ENCODE data around the gene RHOH. TPM values are rescaled to one million over a fixed set of nuclear protein-coding genes. Genes with fewer than 3 reads are reported as not detected.

RHOH gene
- total and polyA plus RNA-seq, 9 of the 15 experiments (the other 6 are each of a cell fraction or from before 2014, with no cell fraction given) = 14.3 to 37.7 (median 23.2) TPM

DNA sequence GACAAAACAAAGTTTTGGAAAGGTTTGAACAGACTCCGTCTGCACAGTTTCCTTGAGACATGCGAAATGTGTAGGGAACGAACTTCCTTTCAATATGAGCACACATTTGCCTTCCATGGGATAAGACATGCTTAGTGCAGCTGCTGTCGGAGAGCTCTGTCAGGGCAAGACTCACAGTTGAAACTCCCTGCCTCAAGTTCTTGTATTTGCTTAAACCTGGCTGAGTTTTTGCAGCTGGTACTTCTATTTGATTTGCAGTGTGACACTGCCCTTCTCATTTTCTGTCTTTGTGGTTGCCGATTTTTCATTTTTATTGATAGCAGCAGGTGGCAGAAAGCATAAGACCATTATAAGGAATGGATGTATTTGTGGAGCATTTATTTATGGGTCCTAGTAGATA lies 18.2 kb upstream of the RHOH start (continued):
- TF ChIP-seq, protein P1, sequence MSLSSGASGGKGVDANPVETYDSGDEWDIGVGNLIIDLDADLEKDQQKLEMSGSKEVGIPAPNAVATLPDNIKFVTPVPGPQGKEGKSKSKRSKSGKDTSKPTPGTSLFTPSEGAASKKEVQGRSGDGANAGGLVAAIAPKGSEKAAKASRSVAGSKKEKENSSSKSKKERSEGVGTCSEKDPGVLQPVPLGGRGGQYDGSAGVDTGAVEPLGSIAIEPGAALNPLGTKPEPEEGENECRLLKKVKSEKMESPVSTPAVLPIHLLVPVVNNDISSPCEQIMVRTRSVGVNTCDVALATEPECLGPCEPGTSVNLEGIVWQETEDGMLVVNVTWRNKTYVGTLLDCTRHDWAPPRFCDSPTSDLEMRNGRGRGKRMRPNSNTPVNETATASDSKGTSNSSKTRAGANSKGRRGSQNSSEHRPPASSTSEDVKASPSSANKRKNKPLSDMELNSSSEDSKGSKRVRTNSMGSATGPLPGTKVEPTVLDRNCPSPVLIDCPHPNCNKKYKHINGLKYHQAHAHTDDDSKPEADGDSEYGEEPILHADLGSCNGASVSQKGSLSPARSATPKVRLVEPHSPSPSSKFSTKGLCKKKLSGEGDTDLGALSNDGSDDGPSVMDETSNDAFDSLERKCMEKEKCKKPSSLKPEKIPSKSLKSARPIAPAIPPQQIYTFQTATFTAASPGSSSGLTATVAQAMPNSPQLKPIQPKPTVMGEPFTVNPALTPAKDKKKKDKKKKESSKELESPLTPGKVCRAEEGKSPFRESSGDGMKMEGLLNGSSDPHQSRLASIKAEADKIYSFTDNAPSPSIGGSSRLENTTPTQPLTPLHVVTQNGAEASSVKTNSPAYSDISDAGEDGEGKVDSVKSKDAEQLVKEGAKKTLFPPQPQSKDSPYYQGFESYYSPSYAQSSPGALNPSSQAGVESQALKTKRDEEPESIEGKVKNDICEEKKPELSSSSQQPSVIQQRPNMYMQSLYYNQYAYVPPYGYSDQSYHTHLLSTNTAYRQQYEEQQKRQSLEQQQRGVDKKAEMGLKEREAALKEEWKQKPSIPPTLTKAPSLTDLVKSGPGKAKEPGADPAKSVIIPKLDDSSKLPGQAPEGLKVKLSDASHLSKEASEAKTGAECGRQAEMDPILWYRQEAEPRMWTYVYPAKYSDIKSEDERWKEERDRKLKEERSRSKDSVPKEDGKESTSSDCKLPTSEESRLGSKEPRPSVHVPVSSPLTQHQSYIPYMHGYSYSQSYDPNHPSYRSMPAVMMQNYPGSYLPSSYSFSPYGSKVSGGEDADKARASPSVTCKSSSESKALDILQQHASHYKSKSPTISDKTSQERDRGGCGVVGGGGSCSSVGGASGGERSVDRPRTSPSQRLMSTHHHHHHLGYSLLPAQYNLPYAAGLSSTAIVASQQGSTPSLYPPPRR (CRISPR knock-in tag; IDR thresholded peaks at IDR 0.05; ENCODE audit: borderline replicate concordance) = no peak

DNA sequence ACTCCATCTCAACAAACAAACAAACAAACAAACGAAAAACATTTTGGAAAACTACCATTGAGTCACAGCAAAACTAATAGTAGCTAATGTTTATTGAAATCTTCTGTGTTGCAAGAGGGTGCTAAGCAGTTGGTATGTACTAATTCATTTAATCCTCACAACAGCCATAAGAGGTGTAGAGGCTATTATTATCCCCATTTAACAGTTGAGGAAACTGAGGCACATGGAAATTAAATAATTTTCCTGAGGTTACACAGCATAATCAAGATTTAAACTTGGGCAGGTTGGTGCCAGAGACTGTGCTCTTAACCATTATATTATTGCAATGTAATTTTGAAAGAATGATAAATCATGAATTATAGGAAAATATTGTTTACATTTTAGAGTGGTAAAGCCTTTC lies 17.5 kb upstream of the RHOH start:
- ATAC-seq (no peak), FAIRE-seq (no peak), DNase-seq (ENCODE audit: extremely low read depth in 1 of 4, low spot score in 3 of 4) (no peak)
- ChIA-PET POLR2A (interaction anchor here (1.0 kb wide), 1 partner anchor 11 kb away, joined by 3 read pairs; no protein-coding TSS in a partner anchor), CTCF (ENCODE audit: low intra/inter-chr PET ratio) (no interaction called here)
- Histone ChIP-seq H3K4me3 (no peak overlapping the region), H3K36me3 (ENCODE audit: control insufficient read depth, insufficient read depth, low read length) (no peaks in the 10 kb centered on the region), H3K27me3 (ENCODE audit: control insufficient read depth in 2 of 2, insufficient read depth in 2 of 2, low read length in 2 of 2) (no peaks in the 10 kb centered on the region), H3K4me1 (replicated peaks in 1 of 2; ENCODE audit: control insufficient read depth in 2 of 2, insufficient read depth in 2 of 2, low read length in 2 of 2) (peaks cover 5 to 7% of the 10 kb centered on the region in 2 experiments; a peak in 2 of 5 replicates), H4K20me1 (replicated peaks; ENCODE audit: control insufficient read depth, insufficient read depth, low read length) (no peaks in the 10 kb centered on the region), H3K4me2 (ENCODE audit: insufficient read depth, low read length) (no peak overlapping the region), H3K9me1 (ENCODE audit: control insufficient read depth, insufficient read depth, low read length) (no peaks in the 10 kb centered on the region), H3K27ac (ENCODE audit: extremely low read depth, low read depth, low read length) (no peak overlapping the region), H3K79me2 (ENCODE audit: control insufficient read depth, insufficient read depth, low read length) (no peaks in the 10 kb centered on the region), H3K9me3 (replicated peaks; ENCODE audit: control insufficient read depth, insufficient read depth, low read depth, low read length) (no peaks in the 10 kb centered on the region), H3K9ac (ENCODE audit: insufficient read depth in 1 of 2, low read depth in 2 of 2, low read length in 2 of 2) (no peak overlapping the region), H2AFZ (ENCODE audit: low read depth, low read length) (no peak overlapping the region)
- intact Hi-C loops (cut with micrococcal nuclease) = no loop called here
- 58% methylated on average over 1 of the region's 1 CpG for WGBS (ENCODE audit: insufficient coverage, low coverage, missing lambda C conversion rate)
- in situ Hi-C loops (cut with MboI) = no loop called here
- TF ChIP-seq, protein P2, sequence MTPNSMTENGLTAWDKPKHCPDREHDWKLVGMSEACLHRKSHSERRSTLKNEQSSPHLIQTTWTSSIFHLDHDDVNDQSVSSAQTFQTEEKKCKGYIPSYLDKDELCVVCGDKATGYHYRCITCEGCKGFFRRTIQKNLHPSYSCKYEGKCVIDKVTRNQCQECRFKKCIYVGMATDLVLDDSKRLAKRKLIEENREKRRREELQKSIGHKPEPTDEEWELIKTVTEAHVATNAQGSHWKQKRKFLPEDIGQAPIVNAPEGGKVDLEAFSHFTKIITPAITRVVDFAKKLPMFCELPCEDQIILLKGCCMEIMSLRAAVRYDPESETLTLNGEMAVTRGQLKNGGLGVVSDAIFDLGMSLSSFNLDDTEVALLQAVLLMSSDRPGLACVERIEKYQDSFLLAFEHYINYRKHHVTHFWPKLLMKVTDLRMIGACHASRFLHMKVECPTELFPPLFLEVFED (CRISPR knock-in tag; conservative IDR thresholded peaks at IDR 0.05) = no peak
- no peak for TF ChIP-seq SREBF2 (CRISPR knock-in tag; IDR thresholded peaks at IDR 0.05)
- TF ChIP-seq, protein P3, sequence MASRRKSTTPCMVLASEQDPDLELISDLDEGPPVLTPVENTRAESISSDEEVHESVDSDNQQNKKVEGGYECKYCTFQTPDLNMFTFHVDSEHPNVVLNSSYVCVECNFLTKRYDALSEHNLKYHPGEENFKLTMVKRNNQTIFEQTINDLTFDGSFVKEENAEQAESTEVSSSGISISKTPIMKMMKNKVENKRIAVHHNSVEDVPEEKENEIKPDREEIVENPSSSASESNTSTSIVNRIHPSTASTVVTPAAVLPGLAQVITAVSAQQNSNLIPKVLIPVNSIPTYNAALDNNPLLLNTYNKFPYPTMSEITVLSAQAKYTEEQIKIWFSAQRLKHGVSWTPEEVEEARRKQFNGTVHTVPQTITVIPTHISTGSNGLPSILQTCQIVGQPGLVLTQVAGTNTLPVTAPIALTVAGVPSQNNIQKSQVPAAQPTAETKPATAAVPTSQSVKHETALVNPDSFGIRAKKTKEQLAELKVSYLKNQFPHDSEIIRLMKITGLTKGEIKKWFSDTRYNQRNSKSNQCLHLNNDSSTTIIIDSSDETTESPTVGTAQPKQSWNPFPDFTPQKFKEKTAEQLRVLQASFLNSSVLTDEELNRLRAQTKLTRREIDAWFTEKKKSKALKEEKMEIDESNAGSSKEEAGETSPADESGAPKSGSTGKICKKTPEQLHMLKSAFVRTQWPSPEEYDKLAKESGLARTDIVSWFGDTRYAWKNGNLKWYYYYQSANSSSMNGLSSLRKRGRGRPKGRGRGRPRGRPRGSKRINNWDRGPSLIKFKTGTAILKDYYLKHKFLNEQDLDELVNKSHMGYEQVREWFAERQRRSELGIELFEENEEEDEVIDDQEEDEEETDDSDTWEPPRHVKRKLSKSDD (conservative IDR thresholded peaks at IDR 0.05; ENCODE audit: low read length) = no peak
- TF ChIP-seq RBM25 (IDR thresholded peaks at IDR 0.05; ENCODE audit: low read depth, low read length, severe bottlenecking) = peak; percentile 78
- TF ChIP-seq MED1 (CRISPR knock-in tag; IDR thresholded peaks at IDR 0.05; ENCODE audit: borderline replicate concordance) = no peak
- peak; percentile 61 for TF ChIP-seq BCOR (IDR thresholded peaks at IDR 0.05)
- TF ChIP-seq TGIF2 (CRISPR knock-in tag; IDR thresholded peaks at IDR 0.05) = no peak
- no TSS peak for BruUV-seq (replicated peaks)

Data from K562 (cell line).